Stimulated activated CD8-positive, alpha-beta memory T cell treated with anti-CD3 and anti-CD28 coated beads, Interleukin-15, amount 100 ng/mL, for 4 hours (primary cell): ENCODE data around the gene ACADVL.
A peak's percentile ranks its signal among the peaks of the same experiment; 100 is the strongest.

ENCODE experiments used
- DNase-seq, 2 donors: peaks; one replicate each; pipeline ENCODE4 v3.0.0-alpha.2; 2020; ENCODE audit warnings: low read depth in 2 of 2

The ACADVL gene

GRCh38 chr17:7251661-7252175, 32.0 kb downstream of the ACADVL start, which contains the start of gene CTDNEP1:
CTDNEP1 (minus strand) TSS chr17:7251734; CDS start chr17:7251296, 438 bp downstream.
- peak; percentile 97 to 99 for DNase-seq

GRCh38 chr17:7252176-7253043, 32.7 kb downstream of the ACADVL start, which contains the start of gene ELP5:
ELP5 (plus strand) TSS chr17:7252215; CDS start chr17:7252551, 336 bp downstream.
- peak; percentile 69 to 73 for DNase-seq

- DNase-seq: no peak
Observed at GRCh38 chr17:7253082-7253481, 33.3 kb downstream of the ACADVL start.

GRCh38 chr17:7254511-7254910, 34.8 kb downstream of the ACADVL start:
- DNase-seq: no peak

- DNase-seq: no peak
Observed at GRCh38 chr17:7256766-7257456, 37.2 kb downstream of the ACADVL start.

- DNase-seq: no peak
Observed at GRCh38 chr17:7258731-7259554, 39.2 kb downstream of the ACADVL start.

GRCh38 chr17:7259555-7259889, 39.8 kb downstream of the ACADVL start:
- no peak for DNase-seq

- DNase-seq: no peak
Observed at GRCh38 chr17:7260151-7260550, 40.4 kb downstream of the ACADVL start.

GRCh38 chr17:7260651-7261378, 41.1 kb downstream of the ACADVL start:
- DNase-seq: peak in 1 of 2 donors; percentile 29

- DNase-seq: peak in 1 of 2 donors; percentile 23
Observed at GRCh38 chr17:7261379-7262191, 41.8 kb downstream of the ACADVL start.

GRCh38 chr17:7262192-7262934, 42.6 kb downstream of the ACADVL start, which contains the start of gene CLDN7:
CLDN7 (minus strand) TSS chr17:7262478; CDS start chr17:7262043, 435 bp downstream.
- DNase-seq: no peak

- DNase-seq: no peak
Observed at GRCh38 chr17:7262935-7263800, 43.4 kb downstream of the ACADVL start.

- no peak for DNase-seq
Observed at GRCh38 chr17:7263801-7264078, 44.0 kb downstream of the ACADVL start.

GRCh38 chr17:7266784-7267183, 47.0 kb downstream of the ACADVL start:
- DNase-seq: no peak
